ENCODE measurements around the gene HSPA1L. TPM values are rescaled to one million over a fixed set of nuclear protein-coding genes. Genes with fewer than 3 reads are reported as not detected.
"Not testable (repeated sequence)": the region's sequence is repeated elsewhere in the genome, so short reads cannot be mapped to it uniquely, and the experiment has no call there.

Gene HSPA1L
- total RNA-seq, 1 donor from 2014 or later, result 0.53 TPM

GRCh38 chr6:31817133-31817928, 2.2 kb upstream of the HSPA1L start:
- DNase-seq (ENCODE audit: extremely low read depth, low read depth, low spot score), result not testable (repeated sequence)

GRCh38 chr6:31814677-31815024, 432 bp downstream of the HSPA1L start:
- peak; percentile 91 for DNase-seq (ENCODE audit: extremely low read depth, low read depth, low spot score)

GRCh38 chr6:31813465-31813849, 1.6 kb downstream of the HSPA1L start:
- DNase-seq (ENCODE audit: extremely low read depth, low read depth, low spot score), result no peak

- DNase-seq (ENCODE audit: extremely low read depth, low read depth, low spot score), result no peak
These were observed 3.4 kb downstream of the HSPA1L start for GRCh38 chr6:31811645-31812044.

GRCh38 chr6:31808599-31808998, 6.5 kb downstream of the HSPA1L start:
- DNase-seq (ENCODE audit: extremely low read depth, low read depth, low spot score), result not testable (repeated sequence)

- DNase-seq (ENCODE audit: extremely low read depth, low read depth, low spot score), result no peak
These were observed 8.4 kb downstream of the HSPA1L start, which contains the start of gene LSM2 for GRCh38 chr6:31806470-31807272. LSM2 (minus strand) TSS chr6:31806966; CDS start chr6:31806757, 209 bp downstream.

- DNase-seq (ENCODE audit: extremely low read depth, low read depth, low spot score), result no peak
These were observed 9.1 kb downstream of the HSPA1L start for GRCh38 chr6:31805939-31806469.

- not testable (repeated sequence) for DNase-seq (ENCODE audit: extremely low read depth, low read depth, low spot score)
These were observed 13.8 kb downstream of the HSPA1L start for GRCh38 chr6:31801031-31801927.

- no peak for DNase-seq (ENCODE audit: extremely low read depth, low read depth, low spot score)
These were observed 15.3 kb downstream of the HSPA1L start for GRCh38 chr6:31799781-31800180.

- no peak for DNase-seq (ENCODE audit: extremely low read depth, low read depth, low spot score)
These were observed 17.5 kb downstream of the HSPA1L start for GRCh38 chr6:31797588-31797987.

GRCh38 chr6:31796993-31797385, 18.1 kb downstream of the HSPA1L start:
- no peak for DNase-seq (ENCODE audit: extremely low read depth, low read depth, low spot score)

GRCh38 chr6:31795616-31796298, 19.3 kb downstream of the HSPA1L start, which contains the start of gene VARS1:
VARS1 (minus strand) TSS chr6:31795752; CDS start chr6:31795217, 535 bp downstream.
- no peak for DNase-seq (ENCODE audit: extremely low read depth, low read depth, low spot score)

GRCh38 chr6:31794866-31795615, 20.0 kb downstream of the HSPA1L start:
- no peak for DNase-seq (ENCODE audit: extremely low read depth, low read depth, low spot score)

- DNase-seq (ENCODE audit: extremely low read depth, low read depth, low spot score), result no peak
These were observed 20.7 kb downstream of the HSPA1L start for GRCh38 chr6:31794294-31794865.

GRCh38 chr6:31793927-31794245, 21.2 kb downstream of the HSPA1L start:
- not testable (repeated sequence) for DNase-seq (ENCODE audit: extremely low read depth, low read depth, low spot score)

- DNase-seq (ENCODE audit: extremely low read depth, low read depth, low spot score), result no peak
These were observed 22.3 kb downstream of the HSPA1L start for GRCh38 chr6:31792761-31793171.

- DNase-seq (ENCODE audit: extremely low read depth, low read depth, low spot score), result no peak
These were observed 23.1 kb downstream of the HSPA1L start for GRCh38 chr6:31792090-31792374.

GRCh38 chr6:31791324-31792089, 23.6 kb downstream of the HSPA1L start:
- no peak for DNase-seq (ENCODE audit: extremely low read depth, low read depth, low spot score)
